Gastroesophageal sphincter (tissue), 3 donors: ENCODE measurements around the gene COL4A2.
A peak's percentile ranks its signal among the peaks of the same experiment; 100 is the strongest.

Experiments
- CTCF ChIP-seq, 4 experiments: fragments of 200-600 bp in 2 of 4; fragments of 450-650 bp in 2 of 4; sonication (generic) in 1 of 4; IDR thresholded peaks; one replicate each; pipeline ENCODE4 v1.5.1; 2017 to 2019; ENCODE audit warnings: antibody characterized with exemption in 4 of 4, mild to moderate bottlenecking in 2 of 4, moderate library complexity in 2 of 4
- EP300 ChIP-seq: sonication (generic); formaldehyde crosslinking; IDR thresholded peaks from one replicate; pipeline ENCODE4 v1.6.1; 2017; ENCODE audit warnings: antibody characterized with exemption, mild to moderate bottlenecking

GRCh38 chr13:110396913-110397381 lies 89.9 kb downstream of the COL4A2 start:
- TF ChIP-seq EP300 (peak; percentile 86), CTCF (IDR thresholded peaks at IDR 0.05) (no peak)
